Measurements from ENCODE around the gene SLC30A4.
"Not testable (repeated sequence)": the region's sequence is repeated elsewhere in the genome, so short reads cannot be mapped to it uniquely, and the experiment has no call there.

SLC30A4 gene

DNA sequence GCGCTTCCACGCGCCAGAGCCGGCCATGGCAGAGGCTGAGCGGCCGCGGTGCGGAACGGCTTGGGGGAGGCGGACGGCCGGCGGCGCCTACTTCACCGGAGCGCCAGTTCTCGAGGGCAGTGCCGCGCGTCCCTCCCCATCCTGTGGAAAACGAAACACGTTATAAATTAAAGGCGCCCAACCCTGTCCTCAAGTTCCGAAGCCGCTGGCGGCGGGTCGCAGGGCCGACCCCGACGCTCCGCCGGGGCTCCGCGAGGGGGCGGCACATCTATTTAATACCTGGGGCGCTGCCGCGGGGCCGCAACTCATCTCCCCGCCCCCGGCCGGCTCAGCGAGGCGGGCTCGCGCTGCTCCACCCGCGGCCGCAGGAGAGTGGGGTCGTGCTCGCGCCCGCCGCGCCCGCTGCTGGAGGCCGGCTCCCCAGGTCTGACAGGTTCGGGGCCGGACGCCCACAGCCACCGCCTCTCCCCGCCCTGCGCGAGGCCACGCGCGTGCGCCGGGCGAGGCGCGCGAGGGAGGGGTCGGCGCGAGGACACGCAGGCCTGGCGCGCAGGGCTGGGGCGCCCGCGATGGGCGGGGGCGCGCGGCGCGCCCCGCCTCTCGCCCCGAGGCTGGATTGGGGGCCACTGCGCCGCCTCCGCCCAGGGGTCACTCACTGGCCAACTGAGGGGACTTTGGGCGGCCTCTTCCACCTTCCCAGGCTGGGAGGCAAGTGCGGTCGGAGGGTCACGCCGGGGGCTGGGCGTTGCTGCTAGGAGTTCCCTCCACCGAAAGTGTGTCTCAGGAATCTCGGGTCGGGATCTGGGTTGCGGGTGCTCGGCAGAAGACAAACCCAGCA lies at the start of gene SLC30A4:
Gene SLC30A4 (minus strand): TSS at position 428 of the 838 bp plus-strand sequence. CDS start 401 bp downstream, at position 27.
- peak; percentile 43 to 81 (median 66) for DNase-seq

GRCh38 chr15:45555934-45556608 lies 33.5 kb upstream of the SLC30A4 start:
- DNase-seq: no peak

DNA sequence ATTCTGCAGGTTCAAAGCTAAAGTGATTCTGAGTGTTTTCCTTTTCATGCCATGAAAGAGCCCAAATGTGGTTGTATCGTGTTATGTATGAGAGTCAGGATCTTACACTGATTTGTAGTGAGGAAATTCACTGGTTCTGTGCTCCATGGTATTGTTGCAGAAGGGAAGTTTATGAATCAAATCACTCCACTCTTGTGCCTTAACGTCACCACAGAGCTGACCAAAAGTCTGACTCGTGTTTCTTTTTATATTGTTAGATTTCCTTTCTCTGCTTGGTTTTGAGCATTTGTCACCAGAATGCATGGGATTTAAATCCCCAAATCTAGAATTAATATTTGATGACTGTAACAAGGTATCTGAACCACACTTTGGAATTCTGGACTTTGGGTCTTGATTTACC lies 29.1 kb upstream of the SLC30A4 start:
- no peak for DNase-seq

- DNase-seq: no peak
Observed at GRCh38 chr15:45550436-45550835, 27.9 kb upstream of the SLC30A4 start.

- no peak for DNase-seq
Observed at GRCh38 chr15:45549541-45550220, 27.1 kb upstream of the SLC30A4 start.

GRCh38 chr15:45548753-45549520 lies 26.4 kb upstream of the SLC30A4 start:
- no peak for DNase-seq

DNA sequence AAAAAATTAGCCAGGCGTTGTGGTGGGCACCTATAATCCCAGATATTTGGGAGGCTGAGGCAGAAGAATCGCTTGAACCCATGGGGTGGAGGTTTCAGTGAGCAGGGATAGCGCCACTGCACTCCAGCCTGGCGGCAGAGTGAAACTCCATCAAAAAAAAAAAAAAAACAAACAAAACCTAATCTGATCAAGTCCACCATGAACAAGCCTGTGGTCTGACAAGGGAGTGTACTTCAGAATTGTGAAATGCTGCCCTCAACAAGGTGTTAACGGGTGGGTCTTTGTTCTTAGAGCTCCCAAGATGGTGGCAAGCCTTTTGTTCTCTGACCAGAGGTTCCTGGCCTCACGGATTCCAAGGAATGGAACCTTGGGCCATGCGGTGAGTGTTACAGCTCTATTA lies 24.2 kb upstream of the SLC30A4 start:
- no peak for DNase-seq

DNA sequence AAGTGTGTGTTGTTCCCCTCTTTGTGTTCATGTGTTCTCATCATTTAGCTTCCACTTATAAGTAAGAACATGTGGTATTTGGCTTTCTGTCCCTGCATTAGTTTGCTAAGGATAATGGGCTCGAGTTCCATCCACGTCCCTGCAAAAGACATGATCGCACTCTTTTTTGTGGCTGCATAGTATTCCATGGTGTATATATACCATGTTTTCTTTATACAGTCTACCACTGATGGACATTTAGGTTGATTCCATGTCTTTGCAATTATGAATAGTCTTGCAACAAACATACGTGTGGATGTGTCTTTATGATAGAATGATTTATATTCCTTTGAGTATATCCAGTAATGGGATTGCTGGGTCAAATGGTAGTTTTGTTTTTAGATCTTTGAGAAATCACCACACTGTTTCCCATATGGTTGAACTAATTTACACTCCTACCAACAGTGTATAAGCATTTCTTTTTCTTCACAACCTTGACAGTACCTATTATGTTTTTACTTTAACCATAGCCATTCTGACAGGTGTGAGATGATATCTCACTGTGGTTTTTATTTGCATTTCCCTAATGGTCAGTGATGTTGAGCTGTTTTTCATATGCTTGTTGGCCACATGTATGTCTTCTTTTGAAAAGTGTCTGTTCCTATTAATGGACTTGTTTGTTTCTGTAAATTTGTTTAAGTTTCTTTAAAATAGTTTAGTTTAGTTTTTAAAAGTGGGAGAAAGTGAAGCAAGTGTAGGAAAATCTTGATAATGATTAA lies 21.9 kb upstream of the SLC30A4 start:
- DNase-seq: no peak

GRCh38 chr15:45543051-45543450 lies 20.5 kb upstream of the SLC30A4 start:
- no peak for DNase-seq

DNA sequence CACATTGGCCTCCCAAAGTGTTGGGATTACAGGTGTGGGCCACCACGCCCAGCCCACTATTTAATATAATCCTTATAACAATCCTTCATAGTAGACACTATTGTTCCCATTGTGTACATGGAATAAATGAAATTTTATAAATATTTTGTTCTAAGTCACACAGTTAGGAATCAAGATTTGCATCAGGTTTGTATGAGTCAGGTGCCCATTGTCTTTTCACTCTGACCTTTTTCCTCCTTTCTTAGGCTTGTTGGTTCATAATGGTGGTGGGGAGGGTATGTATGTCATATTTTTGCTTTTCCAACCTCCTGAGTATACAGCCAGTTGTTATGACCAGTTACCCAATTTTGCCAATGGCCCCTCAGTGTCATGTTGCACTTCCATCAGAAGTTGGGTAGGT lies 18.0 kb upstream of the SLC30A4 start:
- DNase-seq: no peak

DNA sequence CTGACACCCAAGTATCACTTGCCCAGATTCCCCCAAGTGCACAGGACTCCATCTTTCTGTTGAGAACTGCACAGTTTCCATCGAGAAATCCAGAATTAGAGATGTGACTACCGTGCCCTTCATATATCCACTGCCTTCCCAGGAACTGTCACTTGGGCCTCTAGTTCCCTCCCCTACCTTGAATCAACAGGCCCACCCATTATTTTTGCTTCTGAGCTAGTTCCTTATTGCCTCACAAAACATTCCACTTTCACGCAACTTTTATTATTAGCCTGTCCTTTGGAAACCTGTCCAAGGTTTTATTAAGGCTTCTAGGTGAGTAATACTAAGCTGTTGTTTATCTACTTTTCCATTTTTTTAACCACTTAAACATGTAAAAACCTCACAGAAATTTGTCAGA lies 17.1 kb upstream of the SLC30A4 start:
- DNase-seq: no peak

DNA sequence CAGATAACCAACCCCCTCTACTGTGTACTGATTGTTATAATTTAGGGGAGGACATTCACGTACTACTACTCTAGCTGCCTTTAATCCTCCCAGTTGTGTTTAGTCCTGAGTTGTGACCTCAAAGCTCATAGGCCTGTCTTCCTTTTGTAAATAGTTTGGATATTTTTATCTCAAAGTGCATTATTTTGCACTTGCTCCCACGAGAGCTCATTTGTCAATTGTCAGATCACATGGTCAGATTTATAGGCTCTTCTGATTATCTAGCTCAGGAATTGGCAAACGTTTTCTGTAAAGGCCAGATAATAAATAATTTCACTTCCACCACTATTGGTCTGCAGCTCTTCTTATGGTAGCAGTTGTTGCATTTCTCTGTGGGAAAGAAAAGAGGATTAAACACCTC lies 14.4 kb upstream of the SLC30A4 start:
- no peak for DNase-seq

DNA sequence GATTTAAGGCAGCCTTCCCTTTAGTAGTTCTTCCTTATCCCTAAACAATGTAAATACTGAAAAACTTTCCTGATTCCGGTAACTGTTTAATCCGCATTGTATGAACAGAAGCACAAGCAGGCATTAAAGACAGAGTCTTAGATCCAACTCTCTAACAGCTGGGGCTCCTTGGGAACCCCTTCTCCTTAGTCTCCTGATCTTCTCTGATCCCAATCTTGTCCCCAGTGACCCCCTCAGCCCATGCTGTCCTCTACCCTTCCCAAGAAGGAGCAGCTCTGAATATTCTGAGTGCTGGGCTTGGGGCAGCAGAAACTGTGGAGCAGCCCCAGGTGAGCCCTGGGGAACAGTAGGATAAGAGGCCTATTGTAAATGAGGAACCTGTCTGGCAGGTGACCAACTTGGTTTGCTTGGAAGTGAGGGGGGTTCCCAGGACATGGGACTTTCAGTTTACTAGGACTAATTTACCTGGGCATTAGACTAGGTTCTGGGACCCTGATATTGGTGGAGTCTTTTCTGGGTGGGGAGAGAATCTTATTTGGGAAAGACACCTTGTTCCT lies 13.0 kb upstream of the SLC30A4 start:
- DNase-seq: no peak

DNA sequence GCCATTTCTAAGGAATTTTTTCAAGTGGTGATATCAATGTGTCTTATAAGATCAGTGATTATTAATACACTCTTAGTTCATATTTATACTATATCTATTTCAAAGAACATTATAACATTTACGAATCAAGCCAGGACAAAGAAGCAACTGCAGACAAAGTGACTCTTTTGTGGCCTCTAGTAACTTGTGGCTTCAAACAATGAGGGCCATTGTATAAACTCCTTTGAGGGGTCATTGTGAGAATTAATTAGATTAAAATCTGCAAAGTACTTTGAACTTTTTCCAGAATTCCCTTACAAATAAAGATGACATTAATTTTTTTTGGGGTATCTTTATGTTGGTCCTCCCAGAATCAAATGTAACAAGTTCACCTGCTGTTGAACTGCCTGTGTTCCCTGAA lies 12.3 kb upstream of the SLC30A4 start:
- no peak for DNase-seq

- DNase-seq: not testable (repeated sequence)
Observed at GRCh38 chr15:45532892-45533291, 10.3 kb upstream of the SLC30A4 start.

DNA sequence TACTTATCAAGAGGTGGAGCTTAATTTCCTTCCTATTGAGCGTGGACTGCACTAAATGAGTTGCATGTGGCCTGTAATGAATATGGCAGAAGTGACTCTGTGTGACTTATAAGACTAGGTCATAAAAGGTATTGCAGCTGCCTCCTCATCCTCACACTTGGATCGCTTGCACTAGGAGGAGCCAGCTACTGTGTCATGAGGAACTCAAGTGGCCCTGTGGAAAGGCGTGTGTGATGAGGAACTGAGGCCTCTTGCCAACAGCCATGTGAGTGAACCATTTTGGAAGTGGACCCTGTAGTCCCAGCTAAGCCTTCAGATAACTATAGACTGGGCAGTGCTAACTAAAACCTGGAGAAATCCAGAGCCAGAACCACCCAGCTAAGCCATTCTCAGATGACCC lies 7.1 kb upstream of the SLC30A4 start:
- DNase-seq: no peak

DNA sequence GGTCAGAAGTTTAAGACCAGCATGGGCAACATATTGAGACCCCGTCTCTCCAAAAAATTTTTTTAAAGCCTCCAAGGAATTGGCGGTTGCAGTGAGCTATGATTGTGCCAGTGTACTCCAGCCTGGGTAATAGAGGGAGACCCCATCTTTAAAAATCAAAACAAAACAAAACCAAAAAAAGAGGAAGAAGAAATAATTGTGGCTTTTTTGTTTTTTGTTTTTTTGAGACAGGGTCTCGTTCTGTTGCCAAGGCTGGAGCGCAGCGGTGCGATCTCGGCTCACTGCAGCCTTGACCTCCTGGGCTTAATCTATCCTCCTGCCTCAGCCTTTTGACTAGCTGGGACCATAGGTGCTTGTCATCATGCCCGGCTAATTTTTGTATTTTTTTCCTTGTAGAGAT lies 4.5 kb upstream of the SLC30A4 start:
- DNase-seq: no peak

GRCh38 chr15:45523166-45523460 lies 558 bp upstream of the SLC30A4 start:
- DNase-seq: no peak

DNA sequence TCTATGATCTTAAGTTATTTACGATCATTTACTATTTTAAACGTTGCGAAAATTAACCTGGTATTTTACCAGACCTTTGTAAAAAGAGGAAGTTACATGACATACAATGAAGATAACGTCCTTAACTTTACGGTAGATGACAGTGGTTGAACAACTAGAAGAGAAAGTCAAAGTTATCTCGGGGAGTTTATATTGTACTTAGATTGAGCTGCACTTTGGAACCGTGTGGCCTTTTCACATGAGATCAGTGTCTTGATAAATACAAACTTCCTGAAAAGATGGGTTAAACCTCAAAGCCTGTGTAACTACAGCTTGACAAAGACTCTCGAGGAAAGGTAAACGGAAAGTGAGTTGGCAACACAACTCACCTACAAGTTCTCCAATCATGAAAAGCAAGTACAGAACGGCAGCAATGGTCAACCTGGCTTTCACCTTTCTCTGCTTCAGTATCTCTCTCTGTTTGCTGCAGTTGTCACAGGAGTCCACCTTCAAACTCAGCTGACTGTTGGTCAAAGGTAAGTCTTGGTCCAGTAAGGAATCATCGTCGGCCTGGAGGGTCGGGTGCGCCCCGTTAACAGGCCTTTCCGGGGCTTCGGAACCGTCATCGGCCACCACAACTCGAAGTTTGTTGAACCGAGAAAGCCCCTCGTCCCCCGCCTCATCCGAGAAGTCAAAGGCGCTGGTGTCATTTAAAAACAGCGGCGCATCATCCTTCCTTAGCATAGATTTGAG lies 793 bp downstream of the SLC30A4 start:
- DNase-seq: peak in 3 of 6 experiments; percentile 9 to 52 (median 30)

- no peak for DNase-seq
Observed at GRCh38 chr15:45510758-45511280, 11.7 kb downstream of the SLC30A4 start.

- DNase-seq: not testable (repeated sequence)
Observed at GRCh38 chr15:45507143-45507542, 15.4 kb downstream of the SLC30A4 start.

Data from stimulated activated naive CD4-positive, alpha-beta T cell (primary cell).